CD14-positive monocyte (primary cell): ENCODE measurements around the gene ARPC5L. TPM values are rescaled to one million over a fixed set of nuclear protein-coding genes. Genes with fewer than 3 reads are reported as not detected.

Source experiments
- DNase-seq, 3 donors: peaks; one replicate each; pipeline ENCODE4 v3.0.0-alpha.2; 2011 to 2022
- H2AFZ ChIP-seq: 2 replicates; pipeline ENCODE4 v1.6.0; 2012; ENCODE audit warnings: mild to moderate bottlenecking, low read depth, low read length, inconsistent platforms; ENCODE audit not compliant: insufficient read depth, poor library complexity, severe bottlenecking
- H3K27ac ChIP-seq, 2 donors: 1 replicate in 1 of 2; 2 replicates in 1 of 2; pipeline ENCODE4 v1.5.1; 2012 to 2013; ENCODE audit warnings: low read length in 2 of 2, control low read depth in 1 of 2, inconsistent platforms in 1 of 2, low read depth in 1 of 2, mild to moderate bottlenecking in 1 of 2
- H3K27me3 ChIP-seq, 2 donors: one replicate each; pipeline versions ENCODE4 v1.6.0 to v1.6.1; 2011 to 2013; ENCODE audit warnings: low read length in 2 of 2; ENCODE audit not compliant: control insufficient read depth in 2 of 2, insufficient read depth in 2 of 2
- H3K36me3 ChIP-seq, 2 donors: replicated peaks in 1 of 2; 1 replicate in 1 of 2; 2 replicates in 1 of 2; pipeline versions ENCODE4 v1.5.1 to v1.6.1; 2012 to 2013; ENCODE audit warnings: low read length in 2 of 2, control low read depth in 1 of 2, inconsistent platforms in 1 of 2, mild to moderate bottlenecking in 1 of 2; ENCODE audit not compliant: insufficient read depth in 2 of 2, control insufficient read depth in 1 of 2
- H3K4me1 ChIP-seq, 2 donors: 1 replicate in 1 of 2; 2 replicates in 1 of 2; pipeline versions ENCODE4 v1.5.1 to v1.6.1; 2012 to 2013; ENCODE audit warnings: low read length in 2 of 2, control low read depth in 1 of 2, inconsistent platforms in 1 of 2, mild to moderate bottlenecking in 1 of 2, moderate library complexity in 1 of 2; ENCODE audit not compliant: insufficient read depth in 2 of 2, control insufficient read depth in 1 of 2
- H3K4me2 ChIP-seq: replicated peaks from 2 replicates; pipeline ENCODE3; 2012; ENCODE audit warnings: low read length, moderate library complexity, mild to moderate bottlenecking; ENCODE audit not compliant: poor library complexity, severe bottlenecking; ENCODE audit errors: extremely low read depth
- H3K4me3 ChIP-seq, 3 experiments: fragments of 200-600 bp in 1 of 3; sonication (generic) in 1 of 3; replicated peaks in 1 of 3; 1 replicate in 2 of 3; 2 replicates in 1 of 3; pipeline ENCODE4 v1.5.1; 2011 to 2013; ENCODE audit warnings: low read length in 3 of 3, mild to moderate bottlenecking in 3 of 3, control low read depth in 2 of 3, low read depth in 2 of 3, inconsistent platforms in 1 of 3, moderate library complexity in 1 of 3
- H3K79me2 ChIP-seq: 2 replicates; pipeline ENCODE4 v1.6.0; 2012; ENCODE audit warnings: mild to moderate bottlenecking, control low read depth, inconsistent platforms, low read length, moderate library complexity; ENCODE audit not compliant: insufficient read depth
- H3K9ac ChIP-seq: 2 replicates; pipeline ENCODE4 v1.6.0; 2017; ENCODE audit warnings: low read length, mild to moderate bottlenecking; ENCODE audit not compliant: insufficient read depth, poor library complexity, severe bottlenecking
- H3K9me3 ChIP-seq, 2 donors: replicated peaks in 1 of 2; 1 replicate in 1 of 2; 2 replicates in 1 of 2; pipeline versions ENCODE4 v1.5.1 to v1.6.1; 2012 to 2013; ENCODE audit warnings: low read length in 2 of 2, control low read depth in 1 of 2; ENCODE audit not compliant: control insufficient read depth in 1 of 2, insufficient read depth in 1 of 2
- H4K20me1 ChIP-seq: 2 replicates; pipeline ENCODE4 v1.6.0; 2012; ENCODE audit warnings: mild to moderate bottlenecking, low read length, control low read depth, moderate library complexity; ENCODE audit not compliant: insufficient read depth
- H3K27ac Mint-ChIP-seq, 7 donors: one replicate each; pipeline ENCODE4 v1.8.0; 2020; ENCODE audit warnings: mild to moderate bottlenecking in 7 of 7, mixed read lengths in 7 of 7, moderate library complexity in 6 of 7, inconsistent platforms in 2 of 7
- H3K27me3 Mint-ChIP-seq, 3 donors: one replicate each; pipeline ENCODE4 v1.8.0; 2021 to 2022; ENCODE audit warnings: low read depth in 3 of 3, mild to moderate bottlenecking in 3 of 3, mixed read lengths in 3 of 3, moderate library complexity in 3 of 3, inconsistent platforms in 1 of 3
- H3K36me3 Mint-ChIP-seq, 2 donors: one replicate each; pipeline ENCODE4 v1.8.0; 2020; ENCODE audit warnings: mixed read lengths in 2 of 2, inconsistent platforms in 1 of 2, mild to moderate bottlenecking in 1 of 2
- H3K4me1 Mint-ChIP-seq: one replicate; pipeline ENCODE4 v1.8.0; 2020; ENCODE audit warnings: mild to moderate bottlenecking, mixed read lengths
- H3K4me3 Mint-ChIP-seq, 2 donors: one replicate each; pipeline ENCODE4 v1.8.0; 2020; ENCODE audit warnings: mild to moderate bottlenecking in 2 of 2, mixed read lengths in 2 of 2, moderate library complexity in 1 of 2
- H3K9me3 Mint-ChIP-seq, 7 donors: one replicate each; pipeline ENCODE4 v1.8.0; 2020 to 2022; ENCODE audit warnings: mixed read lengths in 7 of 7, mild to moderate bottlenecking in 6 of 7, moderate library complexity in 6 of 7, inconsistent platforms in 2 of 7
- WGBS: methylation state at CpG from one replicate; pipeline ENCODE4 v1.1.5; 2013; ENCODE audit warnings: missing lambda C conversion rate; ENCODE audit not compliant: insufficient coverage; 5-methylcytosine and 5-hydroxymethylcytosine counted together
- intact Hi-C, 2 donors: fragments of 100-400 bp; cut with micrococcal nuclease; formaldehyde crosslinking; loops; one replicate each; pipeline versions ENCODE4 v1.15.0 to v1.15.1; 2023
- polyA plus RNA-seq, 3 donors: library from polyadenylated mRNA; depleted of rRNA in 1 of 3; unstranded in 2 of 3; stranded (reverse) in 1 of 3; fragments of 300-500 nt in 2 of 3; fragments of >200 nt in 1 of 3; fragmentation: Illumina TruSeq in 2 of 3; gene quantifications; 1 replicate in 2 of 3; 2 replicates in 1 of 3; pipeline ENCODE4 v1.2.3, GENCODE V29; 2012 to 2021
- TF ChIP-seq, protein P1 (sequence below): fragments of 200-600 bp; IDR thresholded peaks from one replicate; pipeline ENCODE4 v1.8.0; 2022; ENCODE audit warnings: antibody characterized with exemption, mild to moderate bottlenecking

ARPC5L gene
- polyA plus RNA-seq, 3 donors, result 16.0 to 35.2 (median 20.7) TPM

DNA sequence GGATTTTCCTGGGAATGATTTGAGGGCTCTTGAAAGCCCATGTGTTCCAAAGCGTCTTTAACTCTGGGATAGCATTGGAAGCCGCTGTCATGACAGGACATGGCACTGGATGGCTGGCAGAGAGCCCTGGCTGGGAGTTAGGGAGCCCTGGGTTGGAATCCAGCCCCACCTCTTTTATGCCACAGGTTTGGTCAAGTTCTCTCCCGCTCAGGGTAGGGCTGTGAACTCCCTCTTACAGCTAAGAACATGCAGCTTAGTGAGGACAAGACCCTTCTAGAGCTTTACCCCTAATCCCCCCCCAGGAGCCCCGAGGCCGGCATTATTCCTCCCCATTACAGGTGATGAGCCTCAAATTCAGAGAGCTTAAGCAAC is 47.8 kb upstream of the ARPC5L start:
- Histone ChIP-seq H3K4me1 (no peaks in the 10 kb centered on the region), H3K4me3 (no peak overlapping the region), H2AFZ (no peak overlapping the region), H3K4me2 (no peak overlapping the region), H4K20me1 (no peaks in the 10 kb centered on the region), H3K36me3 (no peaks in the 10 kb centered on the region), H3K9me3 (no peaks in the 10 kb centered on the region), H3K27me3 (no peaks in the 10 kb centered on the region), H3K9ac (no peak overlapping the region), H3K27ac (no peak overlapping the region), H3K79me2 (no peaks in the 10 kb centered on the region)
- no peaks in the 10 kb centered on the region for H3K36me3 Mint-ChIP-seq
- peaks cover 0 to 2% (median 0%) of the 10 kb centered on the region in 7 donors for H3K9me3 Mint-ChIP-seq
- no peak overlapping the region for H3K27ac Mint-ChIP-seq
- peaks cover 5 to 6% (median 6%) of the 10 kb centered on the region in 3 donors for H3K27me3 Mint-ChIP-seq
- no peak overlapping the region for H3K4me3 Mint-ChIP-seq
- WGBS, result 100% methylated on average over 3 of the region's 5 CpGs
- intact Hi-C loops, result no loop called here
- no peaks in the 10 kb centered on the region for H3K4me1 Mint-ChIP-seq
- TF ChIP-seq, protein P1, sequence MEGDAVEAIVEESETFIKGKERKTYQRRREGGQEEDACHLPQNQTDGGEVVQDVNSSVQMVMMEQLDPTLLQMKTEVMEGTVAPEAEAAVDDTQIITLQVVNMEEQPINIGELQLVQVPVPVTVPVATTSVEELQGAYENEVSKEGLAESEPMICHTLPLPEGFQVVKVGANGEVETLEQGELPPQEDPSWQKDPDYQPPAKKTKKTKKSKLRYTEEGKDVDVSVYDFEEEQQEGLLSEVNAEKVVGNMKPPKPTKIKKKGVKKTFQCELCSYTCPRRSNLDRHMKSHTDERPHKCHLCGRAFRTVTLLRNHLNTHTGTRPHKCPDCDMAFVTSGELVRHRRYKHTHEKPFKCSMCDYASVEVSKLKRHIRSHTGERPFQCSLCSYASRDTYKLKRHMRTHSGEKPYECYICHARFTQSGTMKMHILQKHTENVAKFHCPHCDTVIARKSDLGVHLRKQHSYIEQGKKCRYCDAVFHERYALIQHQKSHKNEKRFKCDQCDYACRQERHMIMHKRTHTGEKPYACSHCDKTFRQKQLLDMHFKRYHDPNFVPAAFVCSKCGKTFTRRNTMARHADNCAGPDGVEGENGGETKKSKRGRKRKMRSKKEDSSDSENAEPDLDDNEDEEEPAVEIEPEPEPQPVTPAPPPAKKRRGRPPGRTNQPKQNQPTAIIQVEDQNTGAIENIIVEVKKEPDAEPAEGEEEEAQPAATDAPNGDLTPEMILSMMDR, result no peak
- DNase-seq, result no peak

DNA sequence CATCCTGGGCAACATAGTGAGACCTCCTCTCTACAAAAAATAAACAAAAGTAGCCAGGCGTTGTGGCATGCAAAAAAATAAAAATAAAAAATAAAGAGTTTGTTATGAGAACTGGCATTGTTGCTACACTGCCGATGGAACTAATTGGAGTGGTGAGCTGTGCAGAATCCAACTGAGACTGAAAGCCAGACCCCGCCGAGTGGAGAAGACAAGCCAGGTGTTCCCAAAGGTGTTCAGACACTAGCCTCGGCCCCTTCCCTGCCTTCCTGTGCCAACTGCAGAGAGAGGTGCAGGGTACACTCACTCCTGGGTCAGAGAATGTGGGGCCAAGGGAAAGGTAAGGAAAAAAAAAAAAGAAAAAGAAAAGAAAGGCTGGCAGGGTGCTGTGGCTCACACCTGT is 46.3 kb upstream of the ARPC5L start:
- Mint-ChIP-seq H3K4me3 (no peak overlapping the region), H3K27ac (peak overlapping the region in 1 of 7 donors; percentile 9), H3K27me3 (peaks cover 4 to 6% (median 4%) of the 10 kb centered on the region in 3 donors), H3K9me3 (peaks cover 0 to 2% (median 0%) of the 10 kb centered on the region in 7 donors), H3K4me1 (no peaks in the 10 kb centered on the region), H3K36me3 (no peaks in the 10 kb centered on the region)
- H3K27ac ChIP-seq, result no peak overlapping the region
- no peak overlapping the region for H2AFZ ChIP-seq
- no peak overlapping the region for H3K4me3 ChIP-seq
- H3K4me1 ChIP-seq, result no peaks in the 10 kb centered on the region
- H3K27me3 ChIP-seq, result no peaks in the 10 kb centered on the region
- H3K9me3 ChIP-seq, result no peaks in the 10 kb centered on the region
- H3K4me2 ChIP-seq, result no peak overlapping the region
- intact Hi-C loops, result no loop called here
- DNase-seq, result no peak
- TF ChIP-seq, protein P1, result no peak
- no peaks in the 10 kb centered on the region for H4K20me1 ChIP-seq
- no peak overlapping the region for H3K9ac ChIP-seq
- WGBS, result 98% methylated on average over 4 of the region's 5 CpGs
- no peaks in the 10 kb centered on the region for H3K79me2 ChIP-seq
- H3K36me3 ChIP-seq, result no peaks in the 10 kb centered on the region
